NCI-H2029 (cell line): ENCODE measurements around the gene KIAA0825.
A peak's percentile ranks its signal among the peaks of the same experiment; 100 is the strongest.

Source experiments
- DNase-seq: peaks from one replicate; lab custom pipeline; 2025; lab: John Stamatoyannopoulos, UW

KIAA0825 gene

DNA sequence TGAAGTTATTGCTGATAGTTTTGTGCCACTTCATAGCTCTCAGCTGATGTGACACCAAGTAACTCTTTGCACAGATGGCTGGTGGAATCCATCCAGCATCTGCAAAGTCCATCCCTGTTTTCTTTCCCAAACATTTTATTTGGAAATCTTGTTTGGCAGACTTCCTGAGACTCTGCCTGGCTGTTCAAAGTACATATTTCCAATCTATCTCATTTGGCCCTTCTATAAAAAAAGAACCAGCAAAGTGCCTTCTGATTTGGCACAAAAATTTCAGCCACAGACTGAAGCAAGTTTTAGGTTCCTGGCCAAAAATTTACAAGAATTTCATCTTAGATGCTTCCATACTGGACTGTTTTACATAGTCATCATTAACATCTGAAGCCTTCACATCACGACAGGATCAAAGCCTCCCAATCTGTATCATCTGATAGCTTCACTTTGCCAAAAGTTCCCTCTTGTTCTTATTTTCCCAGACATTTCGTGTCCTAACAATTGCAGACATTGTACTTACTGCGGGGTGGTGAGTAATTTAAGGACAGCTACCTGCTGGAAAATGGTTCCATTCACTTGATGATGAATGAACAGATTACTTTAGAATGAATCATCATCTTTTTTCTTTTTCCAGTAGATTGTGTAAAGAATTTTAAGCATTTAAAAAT is 377.3 kb downstream of the KIAA0825 start:
- DNase-seq = no peak

DNA sequence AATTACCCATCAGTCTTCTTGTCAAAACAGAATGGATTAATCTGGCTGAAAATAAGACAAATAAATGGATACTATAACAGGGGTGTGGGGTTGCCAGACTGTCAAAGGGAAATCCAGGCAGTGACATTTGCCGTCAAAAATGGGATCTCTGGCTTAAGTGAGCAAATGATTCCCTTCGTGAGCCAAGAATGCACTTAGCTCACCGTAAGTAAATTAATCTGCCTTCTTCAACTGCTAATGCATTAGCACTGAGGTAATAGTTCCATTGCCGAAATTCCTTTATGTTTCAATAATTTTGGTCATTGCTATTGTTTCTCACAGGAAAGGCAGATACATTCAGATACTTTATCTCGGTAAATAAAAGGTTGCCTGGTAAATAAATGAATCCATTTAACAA is 377.8 kb downstream of the KIAA0825 start:
- no peak for DNase-seq

DNA sequence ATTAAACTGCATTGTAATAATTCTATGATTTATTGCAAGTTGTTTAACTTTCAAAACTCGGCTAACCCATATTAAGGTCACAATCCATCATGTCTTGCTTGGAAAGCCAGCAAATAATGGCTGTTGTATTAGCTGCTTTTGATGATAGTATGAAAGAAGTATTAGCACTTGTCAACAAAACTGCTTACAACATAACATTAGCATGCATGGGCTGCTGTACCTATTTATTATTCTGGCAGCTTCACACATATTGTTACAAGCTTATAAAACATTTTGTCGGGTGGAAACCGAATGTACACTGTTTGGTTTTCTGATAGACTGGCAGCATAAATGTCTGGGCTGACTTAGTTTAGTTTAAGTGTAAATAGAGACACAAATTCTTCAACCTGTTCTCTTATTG is 378.3 kb downstream of the KIAA0825 start:
- no peak for DNase-seq

DNA sequence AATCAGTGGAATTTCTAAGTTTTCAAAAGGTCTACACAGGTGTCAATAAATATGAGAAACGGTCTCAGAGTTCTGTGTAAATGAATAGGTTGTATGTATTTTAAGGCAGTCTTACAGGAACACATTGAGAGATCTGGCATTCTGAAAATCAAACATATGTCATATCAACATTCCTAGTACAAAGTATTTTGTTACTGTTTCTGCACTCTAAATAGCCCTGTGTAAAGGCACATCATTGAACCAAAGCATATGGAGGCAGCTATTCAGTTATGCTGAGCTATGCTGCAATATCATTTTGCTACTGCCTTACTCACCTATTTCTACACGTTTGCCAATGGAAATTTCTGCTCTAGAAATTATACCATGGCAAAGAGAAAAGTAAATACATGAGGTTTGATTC is 379.1 kb downstream of the KIAA0825 start:
- DNase-seq = no peak

DNA sequence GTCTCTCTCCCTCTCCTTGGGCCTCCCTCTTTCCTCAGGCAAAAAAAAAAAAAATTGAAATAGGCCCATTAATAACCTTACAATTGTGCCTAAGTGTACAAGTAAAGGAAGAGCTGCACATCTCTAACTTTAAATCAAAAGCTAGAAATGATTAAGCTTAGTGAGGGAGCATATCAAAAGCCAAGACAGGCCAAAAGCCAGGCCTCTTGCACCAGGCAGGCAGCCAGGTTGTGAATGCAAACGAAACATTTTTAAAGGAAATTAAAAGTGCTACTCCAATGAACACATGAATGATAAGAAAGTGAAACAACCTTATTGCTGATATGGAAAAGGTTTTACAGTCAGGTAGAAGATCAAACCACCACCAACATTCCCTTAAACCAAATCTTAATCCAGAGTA is 383.4 kb downstream of the KIAA0825 start:
- DNase-seq = no peak

DNA sequence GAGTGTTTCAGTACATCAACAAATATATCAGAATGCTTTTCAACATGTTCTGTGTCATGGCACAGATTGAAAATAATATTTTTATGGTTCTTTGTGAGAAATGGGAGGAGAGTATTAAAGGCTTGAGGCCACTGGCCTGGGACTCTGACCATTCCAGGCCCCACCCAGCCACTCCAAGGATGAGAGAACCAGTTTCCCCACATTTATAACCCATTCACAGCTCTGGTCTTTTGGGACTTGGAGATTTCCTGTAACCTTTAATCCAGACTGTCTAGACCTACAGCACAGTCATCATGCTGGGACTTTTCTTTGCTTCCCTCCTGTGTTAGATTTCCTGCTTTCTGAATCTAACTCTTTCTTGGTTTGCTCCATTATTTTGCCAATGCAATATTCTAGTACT is 389.6 kb downstream of the KIAA0825 start:
- no peak for DNase-seq

DNA sequence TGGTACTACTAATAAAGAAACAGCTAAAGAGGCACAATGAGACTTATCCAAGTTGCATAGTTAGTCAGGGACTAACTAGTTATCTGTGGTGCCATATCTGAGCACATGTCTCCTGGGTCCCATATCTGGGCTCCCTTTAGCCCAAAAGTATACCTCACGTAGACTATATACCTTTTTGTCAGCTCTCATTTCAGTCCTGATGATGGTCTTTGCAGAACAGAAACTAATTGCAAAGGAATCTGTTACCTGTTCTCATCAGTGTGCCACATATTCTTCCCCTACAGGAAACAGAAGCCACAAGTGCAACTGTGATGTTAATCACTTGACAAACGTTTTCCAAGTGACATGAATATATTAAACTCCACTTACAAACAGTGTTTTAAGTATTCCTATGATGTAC is 395.2 kb downstream of the KIAA0825 start:
- no peak for DNase-seq

DNA sequence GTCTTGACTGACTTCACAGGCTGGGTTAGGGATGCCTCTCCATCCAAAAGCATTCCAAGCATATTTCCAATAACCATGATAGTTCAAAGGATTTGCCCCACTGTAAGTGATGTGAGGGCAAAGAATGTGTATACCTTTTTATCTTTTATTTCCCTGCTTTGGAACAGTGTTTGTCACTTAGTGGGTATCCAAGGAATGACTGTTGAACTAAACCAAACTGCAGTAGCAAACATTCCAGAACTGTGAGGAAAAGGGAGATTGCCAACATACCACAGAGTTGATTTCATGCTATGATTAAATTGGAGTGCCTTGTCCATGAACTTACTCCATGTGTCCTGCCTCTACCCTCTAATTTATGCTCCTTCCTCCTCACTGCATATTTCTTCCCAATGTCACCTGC is 400.0 kb downstream of the KIAA0825 start:
- no peak for DNase-seq

DNA sequence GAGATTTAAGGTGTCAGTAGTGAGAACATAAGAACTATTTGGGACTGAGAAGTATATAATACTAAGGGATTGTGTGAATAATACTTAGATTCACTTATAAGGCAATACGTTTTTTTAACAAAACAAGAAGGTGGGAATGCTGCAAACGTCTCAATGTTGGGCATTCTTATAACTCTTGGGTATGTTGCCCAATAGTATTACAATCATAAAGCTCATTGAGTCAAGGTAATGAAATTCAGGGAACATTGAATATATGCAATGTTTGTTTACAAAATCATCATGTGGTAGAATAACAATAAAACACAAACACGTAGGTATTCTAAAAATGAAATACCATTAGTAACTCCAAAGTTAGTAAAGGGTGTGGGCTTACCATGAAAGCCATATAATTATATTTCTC is 400.7 kb downstream of the KIAA0825 start:
- no peak for DNase-seq

DNA sequence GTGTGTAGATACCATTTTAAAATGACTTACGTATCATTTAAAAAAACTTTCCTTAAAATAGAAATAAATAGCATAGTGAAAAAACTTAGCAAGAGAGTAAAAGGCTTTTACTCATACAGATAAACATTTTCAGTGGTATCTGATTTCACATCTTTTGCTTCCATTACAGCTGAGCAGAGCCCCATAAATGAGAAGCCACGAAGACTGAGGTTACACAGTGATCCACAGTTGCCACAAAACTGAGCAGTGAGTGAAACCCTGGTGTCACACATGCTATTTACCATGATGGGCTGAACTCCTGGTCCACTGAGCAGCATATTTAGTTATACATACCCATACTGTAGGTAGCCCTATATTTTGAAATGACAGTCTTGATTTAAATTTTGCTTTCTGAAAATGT is 401.2 kb downstream of the KIAA0825 start:
- DNase-seq = no peak

DNA sequence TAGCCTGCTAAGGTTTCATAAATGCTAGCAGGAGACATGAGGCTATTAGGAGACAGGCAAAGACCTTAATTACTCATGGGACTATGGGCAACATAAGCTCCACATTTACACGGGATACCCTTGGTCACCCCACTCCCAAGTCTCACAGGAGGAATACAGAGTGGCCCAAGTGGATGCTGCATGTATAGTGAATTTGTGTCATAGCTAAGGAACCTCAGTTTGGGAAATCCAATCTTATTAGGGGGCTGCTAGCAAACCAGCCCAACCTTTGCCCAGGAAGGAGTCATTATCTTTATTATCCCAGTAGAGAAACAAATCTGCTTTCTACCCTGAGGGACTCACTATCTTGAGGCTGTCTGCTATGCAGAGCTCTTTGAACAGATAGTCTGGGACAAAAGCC is 405.9 kb downstream of the KIAA0825 start:
- DNase-seq = no peak

DNA sequence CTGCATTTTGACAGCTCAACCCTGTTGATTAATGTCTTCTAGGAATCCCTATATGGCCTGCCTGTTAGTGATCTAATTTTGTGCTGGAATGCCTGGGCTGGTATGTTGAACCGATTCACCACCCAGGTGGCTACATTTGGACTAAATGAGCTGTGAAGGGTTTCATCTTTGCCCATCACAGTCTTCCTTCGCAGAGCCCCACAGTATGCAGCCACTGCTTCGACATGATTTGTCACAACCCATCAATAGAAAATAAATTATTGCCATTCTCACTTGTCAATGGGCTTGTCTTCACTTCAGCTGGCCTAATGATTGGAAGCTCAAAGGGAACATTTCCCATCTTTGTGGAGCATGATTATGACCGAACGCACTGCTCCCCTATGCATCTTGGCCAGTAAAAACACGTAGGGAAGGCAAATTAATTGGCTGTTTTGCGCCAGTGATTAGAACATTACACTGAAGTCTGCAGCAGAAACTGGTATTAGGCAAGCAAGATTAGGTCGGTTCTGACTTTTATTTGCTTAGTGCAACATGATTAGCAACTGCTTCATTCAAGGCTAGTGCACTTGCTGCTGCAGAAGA is 408.5 kb downstream of the KIAA0825 start:
- no peak for DNase-seq

DNA sequence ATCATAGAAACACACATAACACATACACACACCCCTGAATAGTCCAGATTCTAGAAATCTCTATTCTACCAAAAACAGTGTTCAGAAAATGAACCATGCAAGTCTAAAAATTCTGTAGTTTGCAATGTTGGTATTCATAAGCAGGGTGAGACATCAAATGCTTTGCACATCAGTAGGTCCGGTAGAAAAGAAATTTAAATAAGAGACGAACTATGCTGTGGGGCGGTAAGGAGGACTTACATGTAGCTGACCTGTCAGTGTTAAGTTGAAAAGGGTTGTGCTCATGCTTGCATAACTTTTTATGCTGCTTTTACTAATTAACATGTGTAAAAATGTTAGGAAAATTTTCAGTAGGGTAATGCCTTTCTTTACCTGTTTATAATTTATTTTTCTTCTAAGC is 409.1 kb downstream of the KIAA0825 start:
- no peak for DNase-seq

DNA sequence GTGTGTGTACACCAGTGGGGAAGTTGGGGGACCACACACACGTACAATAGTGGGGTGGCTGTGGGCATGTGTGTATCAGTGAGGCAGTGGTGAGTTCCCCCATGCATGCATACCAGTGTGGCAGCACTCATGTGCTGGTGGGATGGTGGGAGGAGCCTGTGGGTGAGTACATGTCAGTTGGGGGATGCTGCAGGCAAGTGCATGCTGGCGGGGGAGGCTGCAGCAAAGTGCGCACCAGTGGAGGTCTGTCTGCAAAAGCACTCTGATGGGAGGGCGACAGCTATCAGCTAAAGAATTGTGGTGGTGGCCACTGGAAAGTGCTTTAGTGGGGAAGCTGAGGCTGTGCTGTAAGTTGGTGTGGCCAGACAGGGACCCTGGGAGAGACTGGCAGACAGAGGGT is 418.8 kb downstream of the KIAA0825 start:
- DNase-seq = no peak

DNA sequence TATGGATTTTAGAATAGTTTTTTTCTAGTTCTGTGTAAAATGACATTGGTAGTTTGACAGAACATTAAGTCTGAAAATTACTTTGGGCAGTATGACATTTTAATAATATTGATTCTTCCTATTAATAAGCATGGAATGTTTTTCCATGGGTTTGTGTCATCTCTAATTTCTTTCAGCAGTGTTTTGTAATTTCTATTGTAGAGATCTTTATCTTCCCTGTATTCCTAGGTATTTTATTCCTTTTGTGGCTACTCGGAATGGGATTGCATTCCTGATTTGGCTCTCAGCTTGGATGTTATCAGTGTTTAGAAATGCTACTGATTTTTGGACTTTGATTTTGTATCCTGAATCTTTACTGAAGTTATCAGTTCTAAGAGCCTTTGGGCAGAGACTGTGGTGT is 420.4 kb downstream of the KIAA0825 start:
- no peak for DNase-seq

DNA sequence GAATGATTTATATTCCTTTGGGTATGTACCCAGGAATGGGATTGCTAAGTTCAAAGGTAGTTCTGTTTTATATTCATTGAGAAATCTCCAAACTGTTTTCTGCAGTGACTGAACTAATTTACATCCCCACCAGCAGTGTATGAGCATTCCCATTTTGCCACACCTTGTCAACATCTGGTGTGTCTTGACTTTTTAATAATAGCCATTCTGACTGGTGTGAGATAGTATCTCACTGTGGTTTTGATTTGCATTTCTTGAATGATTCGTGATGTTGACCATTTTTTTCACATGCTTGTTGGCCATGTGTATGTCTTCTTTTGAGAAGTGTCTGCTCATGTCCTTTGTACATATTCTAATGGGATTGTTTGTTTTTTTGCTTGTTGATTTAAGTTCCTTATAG is 421.5 kb downstream of the KIAA0825 start:
- no peak for DNase-seq

DNA sequence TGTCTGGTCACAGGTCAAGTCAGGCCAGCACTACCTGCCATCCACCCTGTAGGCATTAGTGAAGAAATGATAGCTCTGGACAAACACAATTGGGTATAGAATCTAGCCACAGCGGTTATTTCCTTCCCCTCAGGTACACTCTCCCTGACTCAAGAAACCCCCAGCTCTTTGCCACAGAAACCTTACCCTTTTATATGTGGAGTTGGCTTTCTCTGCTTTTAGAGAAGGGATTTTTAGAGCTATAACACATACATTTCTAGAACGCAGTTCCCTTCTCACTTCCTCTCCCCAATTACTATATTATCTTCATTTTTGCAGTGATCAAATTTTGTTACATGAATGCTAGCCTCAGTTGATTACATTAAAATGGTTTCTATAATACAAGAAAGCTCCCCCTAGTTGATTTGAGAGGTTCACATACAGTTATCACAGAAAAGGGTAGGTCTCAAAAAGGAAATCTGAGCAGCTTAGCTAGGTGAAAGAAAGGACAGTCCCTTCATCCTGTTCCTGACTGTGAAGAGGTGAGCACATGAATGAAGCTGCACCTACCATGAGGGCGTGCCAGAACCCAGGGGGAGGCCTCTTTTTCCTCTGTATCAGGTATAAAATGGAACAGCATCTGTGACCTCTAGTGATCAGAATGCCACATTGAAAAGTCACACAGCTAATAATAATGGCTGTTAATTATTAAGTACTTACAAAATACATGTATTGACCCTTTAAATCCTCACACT is 425.6 kb downstream of the KIAA0825 start:
- peak; percentile 1 for DNase-seq

DNA sequence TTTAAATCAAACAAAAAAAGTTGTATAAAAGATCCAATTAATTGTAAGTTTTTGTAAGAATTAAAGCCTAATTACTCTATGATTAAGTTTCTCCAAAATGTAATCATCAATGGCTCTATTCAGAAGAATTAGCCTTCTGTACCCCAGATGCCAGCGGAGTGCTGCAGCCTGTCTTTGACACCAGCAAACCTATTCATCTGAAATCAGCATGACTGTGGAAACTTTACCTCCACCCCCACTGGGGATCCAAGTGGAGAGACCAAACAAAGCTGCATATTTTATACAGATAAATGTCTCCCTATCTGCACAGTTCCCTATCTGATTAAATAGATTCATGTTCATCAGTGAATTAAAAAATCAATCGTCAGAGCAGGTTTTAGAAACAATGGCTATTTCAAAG is 426.8 kb downstream of the KIAA0825 start:
- no peak for DNase-seq

DNA sequence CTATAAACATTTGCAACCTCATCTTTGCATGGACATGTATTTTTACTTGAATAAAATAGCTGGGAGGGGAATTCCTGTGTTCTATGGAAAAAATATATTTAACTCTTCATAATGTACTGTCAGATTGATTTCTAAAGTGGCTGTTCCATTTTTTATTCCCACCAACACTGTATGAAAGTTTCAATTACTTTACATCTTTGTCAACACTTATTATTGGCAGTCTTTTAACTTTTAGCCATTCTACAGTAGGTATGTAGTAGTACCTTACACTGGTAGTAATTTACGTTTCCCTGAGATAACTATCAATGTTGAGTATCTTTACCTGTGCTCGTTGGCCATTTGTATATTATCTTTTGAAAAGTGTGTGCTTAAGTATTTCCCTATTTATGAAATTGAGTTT is 429.7 kb downstream of the KIAA0825 start:
- DNase-seq = no peak

DNA sequence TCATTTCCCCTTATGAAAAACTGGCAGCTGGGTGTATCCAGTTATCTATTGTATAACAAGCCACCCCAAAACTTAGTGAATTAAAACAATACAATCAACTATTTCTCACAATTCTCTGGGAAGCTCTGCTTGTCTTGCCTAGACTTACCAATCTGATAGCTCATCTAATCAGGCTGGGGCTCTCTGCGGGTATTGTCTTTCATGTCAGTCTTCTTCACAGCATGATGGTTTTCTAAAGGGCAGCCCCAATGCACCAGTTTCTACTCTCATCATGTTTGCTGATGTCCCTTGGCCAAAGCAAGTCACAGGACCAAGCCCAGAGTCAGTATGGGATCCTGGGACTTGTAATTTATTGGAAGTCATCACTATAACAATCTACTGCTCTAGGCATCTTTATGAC is 433.5 kb downstream of the KIAA0825 start:
- DNase-seq = no peak

DNA sequence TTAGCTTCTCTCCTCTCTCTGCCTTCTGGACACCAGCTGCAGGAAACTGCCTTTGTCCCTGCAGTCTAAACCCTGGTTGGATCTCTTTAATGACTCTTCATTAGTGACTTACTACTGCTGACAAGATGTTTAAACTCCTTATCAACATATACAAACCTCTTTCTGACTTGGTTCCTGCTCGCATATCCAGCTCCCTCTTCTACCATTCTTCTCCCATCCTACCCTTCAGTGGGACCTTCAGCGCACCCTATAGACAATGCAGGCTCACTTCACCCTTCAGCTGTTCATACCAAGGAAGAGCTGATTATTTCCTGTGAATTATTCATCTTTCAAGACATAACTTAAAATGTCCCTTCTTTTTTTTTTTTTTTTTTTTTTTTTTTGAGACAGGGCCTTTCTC is 436.5 kb downstream of the KIAA0825 start:
- no peak for DNase-seq

DNA sequence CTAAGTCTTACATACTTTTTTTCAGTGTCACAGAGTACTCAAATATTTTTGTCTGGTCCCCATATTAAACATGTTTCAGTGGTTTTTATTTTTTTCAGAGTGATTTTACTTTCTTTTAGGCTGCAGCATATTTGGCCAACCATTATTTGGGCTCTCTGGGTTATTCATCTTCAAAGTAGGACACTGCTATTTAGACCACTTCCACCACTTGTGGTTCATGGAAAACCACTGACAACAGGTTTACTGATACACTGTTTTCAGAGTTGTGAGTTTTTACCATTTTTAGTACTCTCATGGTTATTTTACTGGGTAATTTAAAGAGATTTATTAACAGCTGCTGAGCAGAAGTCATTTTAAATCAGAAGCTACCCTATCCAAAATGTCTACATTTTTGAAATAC is 437.6 kb downstream of the KIAA0825 start:
- no peak for DNase-seq

DNA sequence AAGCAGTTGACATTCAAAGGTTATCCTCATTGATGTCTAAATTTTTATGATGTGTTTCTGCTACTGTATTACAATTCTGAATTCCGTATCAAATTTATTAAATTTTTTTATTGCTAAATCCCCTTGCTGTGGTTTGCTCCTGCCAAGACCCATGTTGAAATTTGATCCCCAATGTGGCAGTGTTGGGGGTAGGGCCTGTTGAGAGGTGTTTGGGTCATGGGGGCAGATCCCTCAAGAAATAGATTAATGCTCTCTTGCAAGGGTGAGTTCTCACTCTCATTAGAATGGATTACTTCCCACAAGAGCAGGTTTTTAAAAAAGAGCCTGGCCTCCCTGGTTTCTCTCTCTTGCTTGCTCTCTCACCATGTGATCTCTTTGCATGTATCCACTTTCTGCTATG is 442.5 kb downstream of the KIAA0825 start:
- DNase-seq = no peak
